Measurements from ENCODE around the gene MTM1.

The MTM1 gene

DNA sequence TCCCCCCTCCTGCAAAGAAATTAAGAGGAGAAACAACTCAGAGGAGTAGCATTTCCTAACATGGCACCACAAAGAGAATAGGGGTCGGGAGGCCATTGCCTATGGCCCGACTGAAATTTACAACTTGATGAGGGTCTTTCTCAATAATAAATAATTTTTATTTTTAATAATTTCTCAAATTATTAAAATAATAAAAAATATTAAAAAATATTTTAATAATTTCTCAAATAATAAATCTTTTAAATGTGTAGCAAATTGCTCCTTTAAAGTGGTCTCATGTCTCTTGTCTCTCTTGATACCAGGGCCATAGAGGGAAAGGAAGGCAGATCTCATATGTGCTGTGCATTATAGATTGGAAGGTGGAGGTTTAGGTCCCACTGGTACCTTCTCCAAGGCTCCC is 75.5 kb downstream of the MTM1 start:
- Histone ChIP-seq H3K9me3 (ENCODE audit: control insufficient read depth, insufficient read depth, low read depth, low read length) (no peaks in the 10 kb centered on the region), H3K27ac (ENCODE audit: extremely low read depth, low read depth, low read length) (no peak overlapping the region), H3K36me3 (ENCODE audit: control insufficient read depth in 2 of 2, insufficient read depth in 1 of 2, low read length in 2 of 2) (peaks cover 3 to 7% of the 10 kb centered on the region in 2 experiments; a peak in 2 of 3 replicates), H3K4me3 (ENCODE audit: low read depth, low read length) (no peak overlapping the region), H3K4me1 (ENCODE audit: control insufficient read depth, insufficient read depth, low read length) (no peaks in the 10 kb centered on the region)
- ChIA-PET CTCF (interaction anchor here (0.7 kb wide), 1 partner anchor 71 kb away, joined by 3 read pairs; no protein-coding TSS in a partner anchor), POLR2A (no interaction called here)
- TF ChIP-seq MEIS1 (CRISPR knock-in tag; IDR thresholded peaks at IDR 0.05; ENCODE audit: borderline replicate concordance) (no peak), MZF1 (tag by site-specific recombination; IDR thresholded peaks at IDR 0.05; ENCODE audit: borderline replicate concordance) (no peak), ZNF37A (tag by site-specific recombination; IDR thresholded peaks at IDR 0.05) (no peak), HOXA7 (CRISPR knock-in tag; IDR thresholded peaks at IDR 0.05; ENCODE audit: borderline replicate concordance) (no peak), ZNF202 (tag by site-specific recombination; IDR thresholded peaks at IDR 0.05; ENCODE audit: borderline replicate concordance) (no peak), ZNF157 (tag by site-specific recombination; IDR thresholded peaks at IDR 0.05) (no peak), ZFP41 (tag by site-specific recombination; IDR thresholded peaks at IDR 0.05; ENCODE audit: borderline replicate concordance) (no peak), OSR2 (tag by site-specific recombination; IDR thresholded peaks at IDR 0.05) (no peak), ZNF670 (tag by site-specific recombination; IDR thresholded peaks at IDR 0.05; ENCODE audit: low read depth) (no peak), ZNF335 (tag by site-specific recombination; conservative IDR thresholded peaks at IDR 0.05) (no peak), ZNF521 (tag by site-specific recombination; IDR thresholded peaks at IDR 0.05) (no peak), TCF7L2 (IDR thresholded peaks at IDR 0.05; ENCODE audit: borderline replicate concordance, low read depth, low read length) (no peak), SP2 (tag by site-specific recombination; IDR thresholded peaks at IDR 0.05) (no peak), KLF9 (tag by site-specific recombination; IDR thresholded peaks at IDR 0.05; ENCODE audit: low read depth) (no peak)
- TF ChIP-seq, protein P1, sequence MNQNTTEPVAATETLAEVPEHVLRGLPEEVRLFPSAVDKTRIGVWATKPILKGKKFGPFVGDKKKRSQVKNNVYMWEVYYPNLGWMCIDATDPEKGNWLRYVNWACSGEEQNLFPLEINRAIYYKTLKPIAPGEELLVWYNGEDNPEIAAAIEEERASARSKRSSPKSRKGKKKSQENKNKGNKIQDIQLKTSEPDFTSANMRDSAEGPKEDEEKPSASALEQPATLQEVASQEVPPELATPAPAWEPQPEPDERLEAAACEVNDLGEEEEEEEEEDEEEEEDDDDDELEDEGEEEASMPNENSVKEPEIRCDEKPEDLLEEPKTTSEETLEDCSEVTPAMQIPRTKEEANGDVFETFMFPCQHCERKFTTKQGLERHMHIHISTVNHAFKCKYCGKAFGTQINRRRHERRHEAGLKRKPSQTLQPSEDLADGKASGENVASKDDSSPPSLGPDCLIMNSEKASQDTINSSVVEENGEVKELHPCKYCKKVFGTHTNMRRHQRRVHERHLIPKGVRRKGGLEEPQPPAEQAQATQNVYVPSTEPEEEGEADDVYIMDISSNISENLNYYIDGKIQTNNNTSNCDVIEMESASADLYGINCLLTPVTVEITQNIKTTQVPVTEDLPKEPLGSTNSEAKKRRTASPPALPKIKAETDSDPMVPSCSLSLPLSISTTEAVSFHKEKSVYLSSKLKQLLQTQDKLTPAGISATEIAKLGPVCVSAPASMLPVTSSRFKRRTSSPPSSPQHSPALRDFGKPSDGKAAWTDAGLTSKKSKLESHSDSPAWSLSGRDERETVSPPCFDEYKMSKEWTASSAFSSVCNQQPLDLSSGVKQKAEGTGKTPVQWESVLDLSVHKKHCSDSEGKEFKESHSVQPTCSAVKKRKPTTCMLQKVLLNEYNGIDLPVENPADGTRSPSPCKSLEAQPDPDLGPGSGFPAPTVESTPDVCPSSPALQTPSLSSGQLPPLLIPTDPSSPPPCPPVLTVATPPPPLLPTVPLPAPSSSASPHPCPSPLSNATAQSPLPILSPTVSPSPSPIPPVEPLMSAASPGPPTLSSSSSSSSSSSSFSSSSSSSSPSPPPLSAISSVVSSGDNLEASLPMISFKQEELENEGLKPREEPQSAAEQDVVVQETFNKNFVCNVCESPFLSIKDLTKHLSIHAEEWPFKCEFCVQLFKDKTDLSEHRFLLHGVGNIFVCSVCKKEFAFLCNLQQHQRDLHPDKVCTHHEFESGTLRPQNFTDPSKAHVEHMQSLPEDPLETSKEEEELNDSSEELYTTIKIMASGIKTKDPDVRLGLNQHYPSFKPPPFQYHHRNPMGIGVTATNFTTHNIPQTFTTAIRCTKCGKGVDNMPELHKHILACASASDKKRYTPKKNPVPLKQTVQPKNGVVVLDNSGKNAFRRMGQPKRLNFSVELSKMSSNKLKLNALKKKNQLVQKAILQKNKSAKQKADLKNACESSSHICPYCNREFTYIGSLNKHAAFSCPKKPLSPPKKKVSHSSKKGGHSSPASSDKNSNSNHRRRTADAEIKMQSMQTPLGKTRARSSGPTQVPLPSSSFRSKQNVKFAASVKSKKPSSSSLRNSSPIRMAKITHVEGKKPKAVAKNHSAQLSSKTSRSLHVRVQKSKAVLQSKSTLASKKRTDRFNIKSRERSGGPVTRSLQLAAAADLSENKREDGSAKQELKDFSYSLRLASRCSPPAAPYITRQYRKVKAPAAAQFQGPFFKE (tag by site-specific recombination; IDR thresholded peaks at IDR 0.05; ENCODE audit: borderline replicate concordance), result no peak
- TF ChIP-seq, protein P2, sequence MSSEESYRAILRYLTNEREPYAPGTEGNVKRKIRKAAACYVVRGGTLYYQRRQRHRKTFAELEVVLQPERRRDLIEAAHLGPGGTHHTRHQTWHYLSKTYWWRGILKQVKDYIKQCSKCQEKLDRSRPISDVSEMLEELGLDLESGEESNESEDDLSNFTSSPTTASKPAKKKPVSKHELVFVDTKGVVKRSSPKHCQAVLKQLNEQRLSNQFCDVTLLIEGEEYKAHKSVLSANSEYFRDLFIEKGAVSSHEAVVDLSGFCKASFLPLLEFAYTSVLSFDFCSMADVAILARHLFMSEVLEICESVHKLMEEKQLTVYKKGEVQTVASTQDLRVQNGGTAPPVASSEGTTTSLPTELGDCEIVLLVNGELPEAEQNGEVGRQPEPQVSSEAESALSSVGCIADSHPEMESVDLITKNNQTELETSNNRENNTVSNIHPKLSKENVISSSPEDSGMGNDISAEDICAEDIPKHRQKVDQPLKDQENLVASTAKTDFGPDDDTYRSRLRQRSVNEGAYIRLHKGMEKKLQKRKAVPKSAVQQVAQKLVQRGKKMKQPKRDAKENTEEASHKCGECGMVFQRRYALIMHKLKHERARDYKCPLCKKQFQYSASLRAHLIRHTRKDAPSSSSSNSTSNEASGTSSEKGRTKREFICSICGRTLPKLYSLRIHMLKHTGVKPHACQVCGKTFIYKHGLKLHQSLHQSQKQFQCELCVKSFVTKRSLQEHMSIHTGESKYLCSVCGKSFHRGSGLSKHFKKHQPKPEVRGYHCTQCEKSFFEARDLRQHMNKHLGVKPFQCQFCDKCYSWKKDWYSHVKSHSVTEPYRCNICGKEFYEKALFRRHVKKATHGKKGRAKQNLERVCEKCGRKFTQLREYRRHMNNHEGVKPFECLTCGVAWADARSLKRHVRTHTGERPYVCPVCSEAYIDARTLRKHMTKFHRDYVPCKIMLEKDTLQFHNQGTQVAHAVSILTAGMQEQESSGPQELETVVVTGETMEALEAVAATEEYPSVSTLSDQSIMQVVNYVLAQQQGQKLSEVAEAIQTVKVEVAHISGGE (tag by site-specific recombination; conservative IDR thresholded peaks at IDR 0.05; ENCODE audit: low read depth), result no peak
- TF ChIP-seq, protein P3, sequence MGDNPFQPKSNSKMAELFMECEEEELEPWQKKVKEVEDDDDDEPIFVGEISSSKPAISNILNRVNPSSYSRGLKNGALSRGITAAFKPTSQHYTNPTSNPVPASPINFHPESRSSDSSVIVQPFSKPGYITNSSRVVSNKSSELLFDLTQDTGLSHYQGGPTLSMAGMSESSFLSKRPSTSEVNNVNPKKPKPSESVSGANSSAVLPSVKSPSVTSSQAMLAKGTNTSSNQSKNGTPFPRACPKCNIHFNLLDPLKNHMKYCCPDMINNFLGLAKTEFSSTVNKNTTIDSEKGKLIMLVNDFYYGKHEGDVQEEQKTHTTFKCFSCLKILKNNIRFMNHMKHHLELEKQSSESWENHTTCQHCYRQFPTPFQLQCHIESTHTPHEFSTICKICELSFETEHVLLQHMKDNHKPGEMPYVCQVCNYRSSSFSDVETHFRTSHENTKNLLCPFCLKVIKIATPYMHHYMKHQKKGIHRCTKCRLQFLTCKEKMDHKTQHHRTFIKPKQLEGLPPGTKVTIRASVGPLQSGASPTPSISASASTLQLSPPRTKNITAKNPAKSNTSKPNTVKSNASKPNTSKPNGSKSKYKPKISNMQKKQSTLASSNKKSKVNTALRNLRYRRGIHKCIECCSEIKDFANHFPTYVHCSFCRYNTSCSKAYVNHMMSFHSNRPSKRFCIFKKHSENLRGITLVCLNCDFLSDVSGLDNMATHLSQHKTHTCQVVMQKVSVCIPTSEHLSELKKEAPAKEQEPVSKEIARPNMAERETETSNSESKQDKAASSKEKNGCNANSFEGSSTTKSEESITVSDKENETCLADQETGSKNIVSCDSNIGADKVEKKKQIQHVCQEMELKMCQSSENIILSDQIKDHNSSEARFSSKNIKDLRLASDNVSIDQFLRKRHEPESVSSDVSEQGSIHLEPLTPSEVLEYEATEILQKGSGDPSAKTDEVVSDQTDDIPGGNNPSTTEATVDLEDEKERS (tag by site-specific recombination; IDR thresholded peaks at IDR 0.05), result no peak
- TF ChIP-seq, protein P4, sequence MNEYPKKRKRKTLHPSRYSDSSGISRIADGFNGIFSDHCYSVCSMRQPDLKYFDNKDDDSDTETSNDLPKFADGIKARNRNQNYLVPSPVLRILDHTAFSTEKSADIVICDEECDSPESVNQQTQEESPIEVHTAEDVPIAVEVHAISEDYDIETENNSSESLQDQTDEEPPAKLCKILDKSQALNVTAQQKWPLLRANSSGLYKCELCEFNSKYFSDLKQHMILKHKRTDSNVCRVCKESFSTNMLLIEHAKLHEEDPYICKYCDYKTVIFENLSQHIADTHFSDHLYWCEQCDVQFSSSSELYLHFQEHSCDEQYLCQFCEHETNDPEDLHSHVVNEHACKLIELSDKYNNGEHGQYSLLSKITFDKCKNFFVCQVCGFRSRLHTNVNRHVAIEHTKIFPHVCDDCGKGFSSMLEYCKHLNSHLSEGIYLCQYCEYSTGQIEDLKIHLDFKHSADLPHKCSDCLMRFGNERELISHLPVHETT (tag by site-specific recombination; IDR thresholded peaks at IDR 0.05), result no peak
- TF ChIP-seq, protein P5, sequence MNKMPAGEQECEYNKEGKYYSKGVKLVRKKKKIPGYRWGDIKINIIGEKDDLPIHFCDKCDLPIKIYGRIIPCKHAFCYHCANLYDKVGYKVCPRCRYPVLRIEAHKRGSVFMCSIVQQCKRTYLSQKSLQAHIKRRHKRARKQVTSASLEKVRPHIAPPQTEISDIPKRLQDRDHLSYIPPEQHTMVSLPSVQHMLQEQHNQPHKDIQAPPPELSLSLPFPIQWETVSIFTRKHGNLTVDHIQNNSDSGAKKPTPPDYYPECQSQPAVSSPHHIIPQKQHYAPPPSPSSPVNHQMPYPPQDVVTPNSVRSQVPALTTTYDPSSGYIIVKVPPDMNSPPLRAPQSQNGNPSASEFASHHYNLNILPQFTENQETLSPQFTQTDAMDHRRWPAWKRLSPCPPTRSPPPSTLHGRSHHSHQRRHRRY (tag by site-specific recombination; IDR thresholded peaks at IDR 0.05), result no peak
